Natural killer cell (primary cell): ENCODE measurements around the gene GRK7. TPM values are rescaled to one million over a fixed set of nuclear protein-coding genes. Genes with fewer than 3 reads are reported as not detected.
"Not testable (repeated sequence)": the region's sequence is repeated elsewhere in the genome, so short reads cannot be mapped to it uniquely, and the experiment has no call there.

ENCODE experiments used
- ATAC-seq, 3 donors: fragments of 150-1000 bp in 2 of 3; fragments of 200-7000 bp in 1 of 3; cut with Tn5 transposase; 1 replicate in 1 of 3; 2 replicates in 2 of 3; pipeline ENCODE4 v1.10.0; 2021; ENCODE audit warnings: mild to moderate bottlenecking in 2 of 3, moderate library complexity in 2 of 3
- DNase-seq, 2 donors: peaks; one replicate each; pipeline versions ENCODE4 v3.0.0 to v3.0.0-alpha.2; 2013 to 2021; ENCODE audit warnings: mixed read lengths in 1 of 2
- H3K27ac ChIP-seq: one replicate; pipeline ENCODE4 v1.5.1; 2013; ENCODE audit warnings: mild to moderate bottlenecking, low read length
- H3K27me3 ChIP-seq: one replicate; pipeline ENCODE4 v1.6.1; 2013; ENCODE audit warnings: low read length; ENCODE audit not compliant: control insufficient read depth, insufficient read depth
- H3K36me3 ChIP-seq: one replicate; pipeline ENCODE4 v1.6.1; 2013; ENCODE audit warnings: low read length; ENCODE audit not compliant: control insufficient read depth, insufficient read depth
- H3K4me1 ChIP-seq: one replicate; pipeline ENCODE4 v1.6.1; 2013; ENCODE audit warnings: low read length; ENCODE audit not compliant: control insufficient read depth, insufficient read depth
- H3K4me3 ChIP-seq: one replicate; pipeline ENCODE4 v1.5.1; 2013; ENCODE audit warnings: low read length
- H3K9me3 ChIP-seq: one replicate; pipeline ENCODE4 v1.6.1; 2013; ENCODE audit warnings: low read length; ENCODE audit not compliant: control insufficient read depth, insufficient read depth
- H3K27ac Mint-ChIP-seq, 2 donors: one replicate each; pipeline ENCODE4 v1.8.0; 2022; ENCODE audit warnings: mild to moderate bottlenecking in 2 of 2, mixed read lengths in 2 of 2, moderate library complexity in 1 of 2
- H3K27me3 Mint-ChIP-seq, 2 donors: one replicate each; pipeline ENCODE4 v1.8.0; 2022; ENCODE audit warnings: low read depth in 2 of 2, mixed read lengths in 2 of 2
- H3K36me3 Mint-ChIP-seq: one replicate; pipeline ENCODE4 v1.8.0; 2022; ENCODE audit warnings: mixed read lengths
- H3K4me1 Mint-ChIP-seq, 2 donors: one replicate each; pipeline ENCODE4 v1.8.0; 2022; ENCODE audit warnings: mixed read lengths in 2 of 2
- H3K4me3 Mint-ChIP-seq: one replicate; pipeline ENCODE4 v1.8.0; 2022; ENCODE audit warnings: mild to moderate bottlenecking, moderate library complexity, mixed read lengths
- H3K9me3 Mint-ChIP-seq, 2 donors: one replicate each; pipeline ENCODE4 v1.8.0; 2022; ENCODE audit warnings: mixed read lengths in 2 of 2
- WGBS: methylation state at CpG from one replicate; pipeline ENCODE4 v1.1.7; 2013; ENCODE audit warnings: missing lambda C conversion rate; ENCODE audit not compliant: insufficient coverage; 5-methylcytosine and 5-hydroxymethylcytosine counted together
- intact Hi-C: fragments of 100-400 bp; cut with micrococcal nuclease; formaldehyde crosslinking; loops from one replicate; pipeline ENCODE4 v1.14.2; 2022
- total RNA-seq, 4 donors: library from RNA; stranded (reverse); fragments of 120-200 nt in 1 of 4; gene quantifications; one replicate each; pipeline versions ENCODE4 v1.2.3 to v1.2.4, GENCODE V29; 2013 to 2022
- TF ChIP-seq, protein P1 (sequence below): fragments of 200-600 bp; IDR thresholded peaks from one replicate; pipeline ENCODE4 v1.8.0; 2022; ENCODE audit warnings: antibody characterized with exemption

Gene GRK7
- total RNA-seq, 3 donors from 2014 or later (not counting 1 experiment from before 2014, with no cell fraction given) = 0.14 to 0.16 (median 0.15) TPM

DNA sequence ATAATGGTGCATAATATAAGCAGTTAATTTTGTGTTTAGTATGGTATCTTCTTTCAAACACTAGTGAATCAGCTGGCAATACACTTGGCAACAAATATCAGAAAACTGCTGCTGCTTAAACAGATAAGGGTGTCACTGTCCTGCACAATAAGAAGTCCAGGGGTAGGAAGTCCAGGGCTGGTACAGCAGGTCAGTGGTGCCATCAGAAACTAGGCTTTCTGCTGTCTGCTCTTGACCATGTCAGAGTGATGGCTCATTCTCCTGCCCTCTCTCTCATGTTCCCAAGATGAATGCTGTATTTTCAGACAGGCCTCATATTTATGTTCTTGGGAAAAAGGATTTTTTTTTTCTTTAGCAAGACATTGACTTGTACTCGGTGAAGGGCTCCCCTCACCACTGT, 9.2 kb upstream of the GRK7 start:
- 100% methylated on average over 1 of the region's 1 CpG for WGBS

GRCh38 chr3:141762552-141762951, 656 bp upstream of the GRK7 start:
- not testable (repeated sequence) for H3K4me3 Mint-ChIP-seq, H3K4me1 ChIP-seq

More for the DNA sequence above, 9.2 kb upstream of the GRK7 start:
- Histone ChIP-seq H3K9me3 (no peaks in the 10 kb centered on the region), H3K27ac (no peak overlapping the region), H3K4me1 (no peaks in the 10 kb centered on the region), H3K27me3 (no peaks in the 10 kb centered on the region), H3K36me3 (peaks cover 9% of the 10 kb centered on the region), H3K4me3 (no peak overlapping the region)
- H3K27ac Mint-ChIP-seq = no peak overlapping the region
- intact Hi-C loops = no loop called here
- H3K36me3 Mint-ChIP-seq = no peaks in the 10 kb centered on the region
- no peaks in the 10 kb centered on the region for H3K9me3 Mint-ChIP-seq
- no peak for ATAC-seq
- TF ChIP-seq, protein P1, sequence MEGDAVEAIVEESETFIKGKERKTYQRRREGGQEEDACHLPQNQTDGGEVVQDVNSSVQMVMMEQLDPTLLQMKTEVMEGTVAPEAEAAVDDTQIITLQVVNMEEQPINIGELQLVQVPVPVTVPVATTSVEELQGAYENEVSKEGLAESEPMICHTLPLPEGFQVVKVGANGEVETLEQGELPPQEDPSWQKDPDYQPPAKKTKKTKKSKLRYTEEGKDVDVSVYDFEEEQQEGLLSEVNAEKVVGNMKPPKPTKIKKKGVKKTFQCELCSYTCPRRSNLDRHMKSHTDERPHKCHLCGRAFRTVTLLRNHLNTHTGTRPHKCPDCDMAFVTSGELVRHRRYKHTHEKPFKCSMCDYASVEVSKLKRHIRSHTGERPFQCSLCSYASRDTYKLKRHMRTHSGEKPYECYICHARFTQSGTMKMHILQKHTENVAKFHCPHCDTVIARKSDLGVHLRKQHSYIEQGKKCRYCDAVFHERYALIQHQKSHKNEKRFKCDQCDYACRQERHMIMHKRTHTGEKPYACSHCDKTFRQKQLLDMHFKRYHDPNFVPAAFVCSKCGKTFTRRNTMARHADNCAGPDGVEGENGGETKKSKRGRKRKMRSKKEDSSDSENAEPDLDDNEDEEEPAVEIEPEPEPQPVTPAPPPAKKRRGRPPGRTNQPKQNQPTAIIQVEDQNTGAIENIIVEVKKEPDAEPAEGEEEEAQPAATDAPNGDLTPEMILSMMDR = no peak
- H3K4me1 Mint-ChIP-seq = no peaks in the 10 kb centered on the region
- no peak overlapping the region for H3K4me3 Mint-ChIP-seq
- no peak for DNase-seq
- H3K27me3 Mint-ChIP-seq = no peaks in the 10 kb centered on the region

GRCh38 chr3:141764045-141764444, 837 bp downstream of the GRK7 start:
- WGBS = 96% methylated on average over 2 of the region's 2 CpGs
- Mint-ChIP-seq H3K9me3 (no peaks in the 10 kb centered on the region), H3K4me3 (no peak overlapping the region), H3K27ac (no peak overlapping the region), H3K4me1 (no peaks in the 10 kb centered on the region), H3K27me3 (no peaks in the 10 kb centered on the region), H3K36me3 (no peaks in the 10 kb centered on the region)
- Histone ChIP-seq H3K9me3 (no peaks in the 10 kb centered on the region), H3K4me3 (no peak overlapping the region), H3K27me3 (no peaks in the 10 kb centered on the region), H3K27ac (no peak overlapping the region), H3K36me3 (no peaks in the 10 kb centered on the region), H3K4me1 (no peaks in the 10 kb centered on the region)
- intact Hi-C loops = no loop called here
- DNase-seq (no peak), ATAC-seq (no peak)
- TF ChIP-seq, protein P1 = no peak

More at GRCh38 chr3:141762552-141762951, 656 bp upstream of the GRK7 start:
- H3K9me3 ChIP-seq, H3K4me1 Mint-ChIP-seq, H3K36me3 Mint-ChIP-seq, H3K27ac Mint-ChIP-seq, H3K36me3 ChIP-seq, H3K27me3 Mint-ChIP-seq, DNase-seq, ATAC-seq, H3K27ac ChIP-seq, intact Hi-C loops, H3K27me3 ChIP-seq, H3K9me3 Mint-ChIP-seq, H3K4me3 ChIP-seq: not testable (repeated sequence)
- 96% methylated on average over 11 of the region's 19 CpGs for WGBS

GRCh38 chr3:141764465-141764864, 1.3 kb downstream of the GRK7 start:
- H3K27me3 Mint-ChIP-seq = no peaks in the 10 kb centered on the region

More at GRCh38 chr3:141764465-141764864, 1.3 kb downstream of the GRK7 start:
- ATAC-seq (no peak), DNase-seq (no peak)
- Histone ChIP-seq H3K27ac (no peak overlapping the region), H3K36me3 (no peaks in the 10 kb centered on the region), H3K27me3 (no peaks in the 10 kb centered on the region), H3K9me3 (no peaks in the 10 kb centered on the region), H3K4me3 (no peak overlapping the region), H3K4me1 (no peaks in the 10 kb centered on the region)
- Mint-ChIP-seq H3K36me3 (no peaks in the 10 kb centered on the region), H3K4me1 (no peaks in the 10 kb centered on the region), H3K4me3 (no peak overlapping the region), H3K9me3 (no peaks in the 10 kb centered on the region), H3K27ac (no peak overlapping the region)
- WGBS = 94% methylated on average over 1 of the region's 1 CpG
- intact Hi-C loops = no loop called here
- TF ChIP-seq, protein P1 = no peak
